Mammary epithelial cell (primary cell): Measurements from ENCODE around the gene WDR86.

Source experiments
- CTCF ChIP-seq, 2 donors: IDR thresholded peaks in 1 of 2; conservative IDR thresholded peaks in 1 of 2; 2 replicates each; pipeline ENCODE4 v1.5.1; 2011 to 2012; ENCODE audit warnings: inconsistent platforms in 2 of 2, low read length in 2 of 2, mild to moderate bottlenecking in 2 of 2, control low read depth in 1 of 2, low read depth in 1 of 2; ENCODE audit not compliant: insufficient read depth in 1 of 2; ENCODE audit errors: extremely low read depth in 1 of 2
- EZH2 ChIP-seq: IDR thresholded peaks from 2 replicates; pipeline ENCODE4 v1.6.1; 2012; ENCODE audit warnings: low read length, inconsistent platforms, borderline replicate concordance

GRCh38 chr7:151384776-151385625 is 24.8 kb downstream of the WDR86 start:
- TF ChIP-seq CTCF (conservative IDR thresholded peaks at IDR 0.05 in 1 of 2, IDR thresholded peaks at IDR 0.05 in 1 of 2; ENCODE audit: extremely low read depth in 1 of 2, insufficient read depth in 1 of 2, low read depth in 1 of 2, low read length in 2 of 2), result no peak
- no peak for TF ChIP-seq EZH2
